WTC11 (cell line): ENCODE data around the gene ETV6. TPM values are rescaled to one million over a fixed set of nuclear protein-coding genes. Genes with fewer than 3 reads are reported as not detected.
"Not testable (repeated sequence)": the region's sequence is repeated elsewhere in the genome, so short reads cannot be mapped to it uniquely, and the experiment has no call there.

Source experiments
- ATAC-seq: fragments of 200-7000 bp; cut with Tn5 transposase; 2 replicates; pipeline ENCODE4 v1.10.0; 2021; ENCODE audit warnings: mild to moderate bottlenecking, moderate library complexity
- CTCF ChIA-PET: fragments of 300-600 bp; sonication (Branson Sonifier 250); formaldehyde crosslinking; loops from one replicate; lab custom pipeline; 2021; ENCODE audit warnings: antibody characterized with exemption; lab: Charles Lee
- POLR2A ChIA-PET: fragments of 350-600 bp; sonication (Branson Sonifier 250); formaldehyde crosslinking; loops from one replicate; lab custom pipeline; 2021; ENCODE audit warnings: antibody characterized with exemption; lab: Charles Lee
- DNase-seq: peaks from one replicate; pipeline ENCODE4 v3.0.0; 2021; ENCODE audit warnings: low spot score
- H3K27ac Mint-ChIP-seq: 2 replicates; pipeline ENCODE4 v1.8.0; 2021; ENCODE audit warnings: mixed read lengths
- H3K27me3 Mint-ChIP-seq: 2 replicates; pipeline ENCODE4 v1.8.0; 2021; ENCODE audit warnings: low read depth, mild to moderate bottlenecking, moderate library complexity, mixed read lengths
- H3K36me3 Mint-ChIP-seq: 2 replicates; pipeline ENCODE4 v1.8.0; 2021; ENCODE audit warnings: mixed read lengths
- H3K4me1 Mint-ChIP-seq: 2 replicates; pipeline ENCODE4 v1.8.0; 2022; ENCODE audit warnings: mixed read lengths
- H3K4me3 Mint-ChIP-seq: 2 replicates; pipeline ENCODE4 v1.8.0; 2021; ENCODE audit warnings: mild to moderate bottlenecking, moderate library complexity, mixed read lengths
- H3K9me3 Mint-ChIP-seq: 2 replicates; pipeline ENCODE4 v1.8.0; 2021; ENCODE audit warnings: mixed read lengths
- CREM ChIP-seq: sonication (generic); formaldehyde crosslinking; IDR thresholded peaks from 2 replicates; pipeline ENCODE4 v1.8.1; 2022; ENCODE audit warnings: mild to moderate bottlenecking, missing genetic modification reagents, moderate library complexity
- EMX1 ChIP-seq: fragments of 250-450 bp; sonication (Bioruptor Pico); IDR thresholded peaks from 2 replicates; pipeline ENCODE4 v1.8.0; 2021; ENCODE audit warnings: mild to moderate bottlenecking
- GRHL2 ChIP-seq: fragments of 250-450 bp; sonication (Bioruptor Pico); IDR thresholded peaks from 2 replicates; pipeline ENCODE4 v1.8.0; 2022; ENCODE audit warnings: mild to moderate bottlenecking, moderate library complexity; ENCODE audit not compliant: insufficient replicate concordance, severe bottlenecking
- GTF2I ChIP-seq: fragments of 250-450 bp; sonication (Bioruptor Pico); conservative IDR thresholded peaks from 2 replicates; pipeline ENCODE4 v1.4.0; 2021; ENCODE audit warnings: mild to moderate bottlenecking
- HMGA2 ChIP-seq: fragments of 250-450 bp; sonication (Bioruptor Pico); IDR thresholded peaks from 2 replicates; pipeline ENCODE4 v1.4.0; 2021; ENCODE audit warnings: mild to moderate bottlenecking, moderate library complexity
- NFYB ChIP-seq: sonication (generic); formaldehyde crosslinking; conservative IDR thresholded peaks from 2 replicates; pipeline ENCODE4 v1.8.0; 2022; ENCODE audit warnings: low read depth, missing genetic modification reagents
- NR1H2 ChIP-seq: sonication (generic); formaldehyde crosslinking; IDR thresholded peaks from 2 replicates; pipeline ENCODE4 v1.9.0; 2021; ENCODE audit warnings: mild to moderate bottlenecking, moderate library complexity, missing genetic modification reagents
- OVOL2 ChIP-seq: fragments of 250-450 bp; sonication (Bioruptor Pico); IDR thresholded peaks from 2 replicates; pipeline ENCODE4 v1.9.0; 2021; ENCODE audit warnings: mild to moderate bottlenecking, borderline replicate concordance
- RORB ChIP-seq: fragments of 250-450 bp; sonication (Bioruptor Pico); IDR thresholded peaks from 2 replicates; pipeline ENCODE4 v1.9.0; 2021; ENCODE audit warnings: mild to moderate bottlenecking
- ZNF396 ChIP-seq: fragments of 250-450 bp; sonication (Bioruptor Pico); IDR thresholded peaks from 2 replicates; pipeline ENCODE4 v1.8.0; 2021; ENCODE audit warnings: mild to moderate bottlenecking, moderate library complexity, borderline replicate concordance
- ZNF671 ChIP-seq: fragments of 250-450 bp; sonication (Bioruptor Pico); IDR thresholded peaks from 2 replicates; pipeline ENCODE4 v1.8.0; 2021; ENCODE audit warnings: mild to moderate bottlenecking
- total RNA-seq: library from RNA; stranded (reverse); gene quantifications from 3 replicates; pipeline ENCODE4 v1.2.3, GENCODE V29; 2021
- TF ChIP-seq, protein P1 (sequence below): sonication (generic); formaldehyde crosslinking; conservative IDR thresholded peaks from 2 replicates; pipeline ENCODE4 v1.8.1; 2022; ENCODE audit warnings: mild to moderate bottlenecking, missing genetic modification reagents
- TF ChIP-seq, protein P2 (sequence below): fragments of 250-450 bp; sonication (Bioruptor Pico); conservative IDR thresholded peaks from 2 replicates; pipeline ENCODE4 v1.9.0; 2021; ENCODE audit warnings: mild to moderate bottlenecking
- TF ChIP-seq, protein P3 (sequence below): fragments of 250-450 bp; sonication (Bioruptor Pico); IDR thresholded peaks from 2 replicates; pipeline ENCODE4 v1.9.0; 2021; ENCODE audit warnings: mild to moderate bottlenecking
- TF ChIP-seq, protein P4 (sequence below): sonication (generic); formaldehyde crosslinking; IDR thresholded peaks from 2 replicates; pipeline ENCODE4 v1.8.1; 2022; ENCODE audit warnings: low read depth, mild to moderate bottlenecking, moderate library complexity, missing genetic modification reagents, borderline replicate concordance
- TF ChIP-seq, protein P5 (sequence below): sonication (generic); formaldehyde crosslinking; IDR thresholded peaks from 2 replicates; pipeline ENCODE4 v1.8.1; 2022; ENCODE audit warnings: missing genetic modification reagents, borderline replicate concordance
- TF ChIP-seq, protein P6 (sequence below): sonication (generic); formaldehyde crosslinking; IDR thresholded peaks from 2 replicates; pipeline ENCODE4 v1.8.0; 2023; ENCODE audit warnings: missing genetic modification reagents
- TF ChIP-seq, protein P7 (sequence below): sonication (generic); formaldehyde crosslinking; IDR thresholded peaks from 2 replicates; pipeline ENCODE4 v1.8.1; 2023; ENCODE audit warnings: mild to moderate bottlenecking, missing genetic modification reagents, borderline replicate concordance
- TF ChIP-seq, protein P8 (sequence below): sonication (generic); formaldehyde crosslinking; IDR thresholded peaks from 2 replicates; pipeline ENCODE4 v1.8.1; 2023; ENCODE audit warnings: mild to moderate bottlenecking, missing genetic modification reagents, moderate library complexity

ETV6 gene
- total RNA-seq, 1 experiment from 2014 or later, result 23.5 TPM

DNA sequence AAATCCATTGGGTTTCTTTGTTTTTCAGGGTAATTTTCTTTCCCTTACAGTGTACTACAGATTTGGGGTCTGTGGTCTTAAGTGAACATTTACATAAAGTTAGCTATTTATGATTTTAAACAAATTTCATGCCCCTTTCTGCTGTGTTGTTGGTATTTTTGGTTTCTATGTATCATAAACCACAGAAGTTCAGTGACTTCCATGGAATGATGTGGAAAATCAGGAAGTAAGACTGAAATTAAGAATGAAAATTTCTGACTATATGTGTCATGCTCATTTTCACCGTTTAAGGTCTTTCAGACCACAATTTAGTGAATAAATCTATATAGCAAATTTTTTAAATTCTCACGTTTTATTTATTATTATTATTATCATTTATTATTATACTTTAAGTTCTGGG, 31.7 kb downstream of the ETV6 start:
- Mint-ChIP-seq H3K27me3 (no peaks in the 10 kb centered on the region), H3K9me3 (peaks cover 7% of the 10 kb centered on the region), H3K27ac (no peak overlapping the region), H3K4me3 (no peak overlapping the region), H3K4me1 (peaks cover 21% of the 10 kb centered on the region), H3K36me3 (peaks cover 7% of the 10 kb centered on the region; the same call in 1 of the 2 replicates)
- ATAC-seq (no peak), DNase-seq (no peak)
- CTCF ChIA-PET, result no interaction called here
- POLR2A ChIA-PET, result no interaction called here
- TF ChIP-seq GRHL2 (CRISPR knock-in tag), result no peak
- no peak for TF ChIP-seq CREM (CRISPR knock-in tag)
- TF ChIP-seq RORB (CRISPR knock-in tag), result no peak
- TF ChIP-seq NFYB (CRISPR knock-in tag), result no peak
- TF ChIP-seq, protein P1, sequence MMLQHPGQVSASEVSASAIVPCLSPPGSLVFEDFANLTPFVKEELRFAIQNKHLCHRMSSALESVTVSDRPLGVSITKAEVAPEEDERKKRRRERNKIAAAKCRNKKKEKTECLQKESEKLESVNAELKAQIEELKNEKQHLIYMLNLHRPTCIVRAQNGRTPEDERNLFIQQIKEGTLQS (CRISPR knock-in tag), result no peak
- TF ChIP-seq ZNF396 (CRISPR knock-in tag), result no peak
- TF ChIP-seq, protein P2, sequence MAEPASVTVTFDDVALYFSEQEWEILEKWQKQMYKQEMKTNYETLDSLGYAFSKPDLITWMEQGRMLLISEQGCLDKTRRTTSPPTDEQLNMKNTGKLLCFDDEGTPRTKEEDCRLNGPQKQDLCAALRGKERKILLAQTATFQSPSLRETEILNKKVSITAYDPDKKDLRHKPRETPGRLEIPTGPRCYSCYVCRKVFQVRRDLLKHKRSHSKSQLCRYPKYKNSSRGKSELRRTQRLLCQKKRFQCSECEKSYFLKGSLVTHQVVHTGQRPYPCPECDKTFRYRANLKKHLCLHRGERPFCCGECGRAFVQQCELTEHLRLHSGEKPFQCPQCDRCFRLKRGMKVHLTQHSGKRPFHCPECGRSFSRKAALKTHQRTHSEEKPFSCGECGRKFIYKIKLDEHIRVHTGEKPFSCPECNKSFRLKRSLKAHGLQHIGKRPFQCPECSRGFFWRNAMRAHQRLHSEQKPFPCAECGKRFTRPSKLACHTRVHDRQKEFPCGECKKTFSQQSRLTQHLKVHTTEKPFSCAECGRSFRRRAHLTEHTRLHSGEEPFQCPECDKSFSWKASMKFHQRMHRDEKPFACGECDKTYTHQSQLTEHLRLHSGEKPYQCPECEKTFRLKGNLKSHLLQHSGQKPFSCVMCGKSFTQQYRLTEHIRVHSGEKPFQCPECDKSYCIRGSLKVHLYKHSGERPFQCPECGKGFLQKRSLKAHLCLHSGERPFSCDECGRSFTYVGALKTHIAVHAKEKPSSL (CRISPR knock-in tag), result no peak
- TF ChIP-seq OVOL2 (CRISPR knock-in tag), result no peak
- no peak for TF ChIP-seq NR1H2 (CRISPR knock-in tag)
- TF ChIP-seq, protein P3, sequence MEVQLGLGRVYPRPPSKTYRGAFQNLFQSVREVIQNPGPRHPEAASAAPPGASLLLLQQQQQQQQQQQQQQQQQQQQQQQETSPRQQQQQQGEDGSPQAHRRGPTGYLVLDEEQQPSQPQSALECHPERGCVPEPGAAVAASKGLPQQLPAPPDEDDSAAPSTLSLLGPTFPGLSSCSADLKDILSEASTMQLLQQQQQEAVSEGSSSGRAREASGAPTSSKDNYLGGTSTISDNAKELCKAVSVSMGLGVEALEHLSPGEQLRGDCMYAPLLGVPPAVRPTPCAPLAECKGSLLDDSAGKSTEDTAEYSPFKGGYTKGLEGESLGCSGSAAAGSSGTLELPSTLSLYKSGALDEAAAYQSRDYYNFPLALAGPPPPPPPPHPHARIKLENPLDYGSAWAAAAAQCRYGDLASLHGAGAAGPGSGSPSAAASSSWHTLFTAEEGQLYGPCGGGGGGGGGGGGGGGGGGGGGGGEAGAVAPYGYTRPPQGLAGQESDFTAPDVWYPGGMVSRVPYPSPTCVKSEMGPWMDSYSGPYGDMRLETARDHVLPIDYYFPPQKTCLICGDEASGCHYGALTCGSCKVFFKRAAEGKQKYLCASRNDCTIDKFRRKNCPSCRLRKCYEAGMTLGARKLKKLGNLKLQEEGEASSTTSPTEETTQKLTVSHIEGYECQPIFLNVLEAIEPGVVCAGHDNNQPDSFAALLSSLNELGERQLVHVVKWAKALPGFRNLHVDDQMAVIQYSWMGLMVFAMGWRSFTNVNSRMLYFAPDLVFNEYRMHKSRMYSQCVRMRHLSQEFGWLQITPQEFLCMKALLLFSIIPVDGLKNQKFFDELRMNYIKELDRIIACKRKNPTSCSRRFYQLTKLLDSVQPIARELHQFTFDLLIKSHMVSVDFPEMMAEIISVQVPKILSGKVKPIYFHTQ (CRISPR knock-in tag), result no peak
- TF ChIP-seq, protein P4, sequence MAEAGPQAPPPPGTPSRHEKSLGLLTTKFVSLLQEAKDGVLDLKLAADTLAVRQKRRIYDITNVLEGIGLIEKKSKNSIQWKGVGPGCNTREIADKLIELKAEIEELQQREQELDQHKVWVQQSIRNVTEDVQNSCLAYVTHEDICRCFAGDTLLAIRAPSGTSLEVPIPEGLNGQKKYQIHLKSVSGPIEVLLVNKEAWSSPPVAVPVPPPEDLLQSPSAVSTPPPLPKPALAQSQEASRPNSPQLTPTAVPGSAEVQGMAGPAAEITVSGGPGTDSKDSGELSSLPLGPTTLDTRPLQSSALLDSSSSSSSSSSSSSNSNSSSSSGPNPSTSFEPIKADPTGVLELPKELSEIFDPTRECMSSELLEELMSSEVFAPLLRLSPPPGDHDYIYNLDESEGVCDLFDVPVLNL, result no peak

DNA sequence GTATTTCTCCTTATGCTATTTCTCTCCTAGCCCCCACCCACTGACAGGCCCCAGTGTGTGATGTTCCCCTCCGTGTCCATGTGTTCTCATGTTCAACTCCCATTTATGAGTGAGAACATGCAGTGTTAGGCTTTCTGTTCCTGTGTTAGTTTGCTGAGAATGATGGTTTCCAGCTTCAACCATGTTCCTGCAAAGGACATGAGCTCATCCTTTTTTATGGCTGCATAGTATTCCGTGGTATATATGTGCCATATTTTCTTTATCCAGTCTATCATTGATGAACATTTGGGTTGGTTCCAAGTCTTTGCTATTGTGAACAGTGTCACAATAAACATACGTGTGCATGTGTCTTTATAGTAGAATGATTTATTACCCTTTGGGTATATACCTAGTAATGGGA, 32.2 kb downstream of the ETV6 start:
- H3K36me3 Mint-ChIP-seq, H3K27ac Mint-ChIP-seq, H3K4me3 Mint-ChIP-seq, DNase-seq, H3K27me3 Mint-ChIP-seq, CTCF ChIA-PET, ATAC-seq, H3K9me3 Mint-ChIP-seq, POLR2A ChIA-PET: not testable (repeated sequence)
- H3K4me1 Mint-ChIP-seq, result peaks cover 20% of the 10 kb centered on the region

DNA sequence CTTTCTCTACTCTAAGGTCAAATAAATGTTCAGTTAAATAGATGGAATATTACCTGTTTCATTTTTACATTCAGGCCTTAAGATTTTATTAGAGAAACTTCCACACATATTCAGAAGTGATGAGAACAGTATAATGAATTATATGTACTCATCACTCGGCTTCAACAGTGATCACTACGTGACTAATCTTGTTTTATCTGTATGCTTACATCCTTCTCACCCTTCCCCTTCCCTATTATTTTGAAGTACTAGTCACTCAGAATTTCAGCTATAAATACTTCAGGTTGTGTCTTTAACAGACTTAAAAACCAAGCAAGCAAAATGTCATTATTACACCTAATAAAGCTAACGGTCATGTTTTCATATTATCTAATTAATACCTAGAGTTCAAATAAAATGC, 34.9 kb downstream of the ETV6 start:
- Mint-ChIP-seq H3K27ac (no peak overlapping the region), H3K4me1 (peaks cover 35% of the 10 kb centered on the region), H3K36me3 (peaks cover 7% of the 10 kb centered on the region; the same call in 1 of the 2 replicates), H3K4me3 (no peak overlapping the region), H3K9me3 (peaks cover 7% of the 10 kb centered on the region), H3K27me3 (no peaks in the 10 kb centered on the region)
- POLR2A ChIA-PET, result interaction anchor here (0.6 kb wide), 1 partner anchor 621 kb away, joined by 3 read pairs; no protein-coding TSS in a partner anchor
- no peak for DNase-seq
- CTCF ChIA-PET, result no interaction called here
- ATAC-seq, result no peak
- TF ChIP-seq EMX1 (CRISPR knock-in tag), result no peak
- TF ChIP-seq ZNF671, result no peak
- TF ChIP-seq, protein P5, sequence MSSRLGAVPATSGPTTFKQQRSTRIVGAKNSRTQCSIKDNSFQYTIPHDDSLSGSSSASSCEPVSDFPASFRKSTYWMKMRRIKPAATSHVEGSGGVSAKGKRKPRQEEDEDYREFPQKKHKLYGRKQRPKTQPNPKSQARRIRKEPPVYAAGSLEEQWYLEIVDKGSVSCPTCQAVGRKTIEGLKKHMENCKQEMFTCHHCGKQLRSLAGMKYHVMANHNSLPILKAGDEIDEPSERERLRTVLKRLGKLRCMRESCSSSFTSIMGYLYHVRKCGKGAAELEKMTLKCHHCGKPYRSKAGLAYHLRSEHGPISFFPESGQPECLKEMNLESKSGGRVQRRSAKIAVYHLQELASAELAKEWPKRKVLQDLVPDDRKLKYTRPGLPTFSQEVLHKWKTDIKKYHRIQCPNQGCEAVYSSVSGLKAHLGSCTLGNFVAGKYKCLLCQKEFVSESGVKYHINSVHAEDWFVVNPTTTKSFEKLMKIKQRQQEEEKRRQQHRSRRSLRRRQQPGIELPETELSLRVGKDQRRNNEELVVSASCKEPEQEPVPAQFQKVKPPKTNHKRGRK, result no peak
- TF ChIP-seq HMGA2 (CRISPR knock-in tag), result no peak
- TF ChIP-seq, protein P6, sequence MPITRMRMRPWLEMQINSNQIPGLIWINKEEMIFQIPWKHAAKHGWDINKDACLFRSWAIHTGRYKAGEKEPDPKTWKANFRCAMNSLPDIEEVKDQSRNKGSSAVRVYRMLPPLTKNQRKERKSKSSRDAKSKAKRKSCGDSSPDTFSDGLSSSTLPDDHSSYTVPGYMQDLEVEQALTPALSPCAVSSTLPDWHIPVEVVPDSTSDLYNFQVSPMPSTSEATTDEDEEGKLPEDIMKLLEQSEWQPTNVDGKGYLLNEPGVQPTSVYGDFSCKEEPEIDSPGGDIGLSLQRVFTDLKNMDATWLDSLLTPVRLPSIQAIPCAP (CRISPR knock-in tag), result no peak
- no peak for TF ChIP-seq GTF2I (CRISPR knock-in tag)
- TF ChIP-seq, protein P7, sequence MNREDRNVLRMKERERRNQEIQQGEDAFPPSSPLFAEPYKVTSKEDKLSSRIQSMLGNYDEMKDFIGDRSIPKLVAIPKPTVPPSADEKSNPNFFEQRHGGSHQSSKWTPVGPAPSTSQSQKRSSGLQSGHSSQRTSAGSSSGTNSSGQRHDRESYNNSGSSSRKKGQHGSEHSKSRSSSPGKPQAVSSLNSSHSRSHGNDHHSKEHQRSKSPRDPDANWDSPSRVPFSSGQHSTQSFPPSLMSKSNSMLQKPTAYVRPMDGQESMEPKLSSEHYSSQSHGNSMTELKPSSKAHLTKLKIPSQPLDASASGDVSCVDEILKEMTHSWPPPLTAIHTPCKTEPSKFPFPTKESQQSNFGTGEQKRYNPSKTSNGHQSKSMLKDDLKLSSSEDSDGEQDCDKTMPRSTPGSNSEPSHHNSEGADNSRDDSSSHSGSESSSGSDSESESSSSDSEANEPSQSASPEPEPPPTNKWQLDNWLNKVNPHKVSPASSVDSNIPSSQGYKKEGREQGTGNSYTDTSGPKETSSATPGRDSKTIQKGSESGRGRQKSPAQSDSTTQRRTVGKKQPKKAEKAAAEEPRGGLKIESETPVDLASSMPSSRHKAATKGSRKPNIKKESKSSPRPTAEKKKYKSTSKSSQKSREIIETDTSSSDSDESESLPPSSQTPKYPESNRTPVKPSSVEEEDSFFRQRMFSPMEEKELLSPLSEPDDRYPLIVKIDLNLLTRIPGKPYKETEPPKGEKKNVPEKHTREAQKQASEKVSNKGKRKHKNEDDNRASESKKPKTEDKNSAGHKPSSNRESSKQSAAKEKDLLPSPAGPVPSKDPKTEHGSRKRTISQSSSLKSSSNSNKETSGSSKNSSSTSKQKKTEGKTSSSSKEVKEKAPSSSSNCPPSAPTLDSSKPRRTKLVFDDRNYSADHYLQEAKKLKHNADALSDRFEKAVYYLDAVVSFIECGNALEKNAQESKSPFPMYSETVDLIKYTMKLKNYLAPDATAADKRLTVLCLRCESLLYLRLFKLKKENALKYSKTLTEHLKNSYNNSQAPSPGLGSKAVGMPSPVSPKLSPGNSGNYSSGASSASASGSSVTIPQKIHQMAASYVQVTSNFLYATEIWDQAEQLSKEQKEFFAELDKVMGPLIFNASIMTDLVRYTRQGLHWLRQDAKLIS (CRISPR knock-in tag), result no peak
- TF ChIP-seq, protein P8, sequence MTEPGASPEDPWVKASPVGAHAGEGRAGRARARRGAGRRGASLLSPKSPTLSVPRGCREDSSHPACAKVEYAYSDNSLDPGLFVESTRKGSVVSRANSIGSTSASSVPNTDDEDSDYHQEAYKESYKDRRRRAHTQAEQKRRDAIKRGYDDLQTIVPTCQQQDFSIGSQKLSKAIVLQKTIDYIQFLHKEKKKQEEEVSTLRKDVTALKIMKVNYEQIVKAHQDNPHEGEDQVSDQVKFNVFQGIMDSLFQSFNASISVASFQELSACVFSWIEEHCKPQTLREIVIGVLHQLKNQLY, result no peak
